ENCODE data around the gene PHLPP1.

PHLPP1 gene

DNA sequence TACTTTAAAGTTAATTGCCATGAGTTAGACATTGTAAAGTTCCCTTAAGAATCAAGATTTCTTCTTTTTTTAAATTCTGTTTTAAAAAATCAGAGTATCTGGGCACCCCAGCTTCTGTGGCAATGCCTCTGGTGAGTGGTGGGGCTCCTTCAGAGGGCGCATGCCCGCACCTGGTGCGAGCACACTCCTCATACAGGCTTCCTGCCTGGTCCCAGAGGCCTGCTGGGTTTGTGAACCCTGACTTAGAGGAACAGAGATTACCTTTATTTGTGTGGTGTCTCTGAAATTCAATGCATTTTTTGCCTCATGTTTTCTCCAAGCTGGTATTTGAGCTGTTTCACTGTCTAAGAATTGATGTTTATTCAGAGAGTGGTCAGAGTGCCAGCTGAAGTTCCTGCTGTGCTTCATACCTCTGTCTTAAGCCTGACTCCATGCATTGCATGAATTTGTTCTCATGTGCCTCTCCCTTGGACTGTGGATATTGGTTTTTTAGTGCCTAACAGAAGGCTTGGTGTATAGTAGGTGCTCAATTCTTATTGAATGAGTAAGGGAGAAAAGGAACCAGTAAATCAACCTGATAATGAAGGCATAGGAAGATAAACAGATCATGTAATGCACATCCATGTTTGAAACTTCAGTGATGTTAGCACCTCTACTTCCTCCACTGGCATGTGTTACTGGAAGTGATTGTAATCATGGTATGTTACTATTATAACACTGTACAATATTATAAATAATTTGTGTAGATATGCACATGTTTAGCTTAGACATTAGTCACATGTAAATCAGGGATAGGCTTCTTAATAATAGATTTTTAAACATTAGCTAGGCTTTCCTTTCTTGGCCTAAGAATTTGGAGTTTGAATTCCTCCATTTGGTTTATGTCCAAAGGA is 29.0 kb downstream of the PHLPP1 start:
- no peak for DNase-seq

DNA sequence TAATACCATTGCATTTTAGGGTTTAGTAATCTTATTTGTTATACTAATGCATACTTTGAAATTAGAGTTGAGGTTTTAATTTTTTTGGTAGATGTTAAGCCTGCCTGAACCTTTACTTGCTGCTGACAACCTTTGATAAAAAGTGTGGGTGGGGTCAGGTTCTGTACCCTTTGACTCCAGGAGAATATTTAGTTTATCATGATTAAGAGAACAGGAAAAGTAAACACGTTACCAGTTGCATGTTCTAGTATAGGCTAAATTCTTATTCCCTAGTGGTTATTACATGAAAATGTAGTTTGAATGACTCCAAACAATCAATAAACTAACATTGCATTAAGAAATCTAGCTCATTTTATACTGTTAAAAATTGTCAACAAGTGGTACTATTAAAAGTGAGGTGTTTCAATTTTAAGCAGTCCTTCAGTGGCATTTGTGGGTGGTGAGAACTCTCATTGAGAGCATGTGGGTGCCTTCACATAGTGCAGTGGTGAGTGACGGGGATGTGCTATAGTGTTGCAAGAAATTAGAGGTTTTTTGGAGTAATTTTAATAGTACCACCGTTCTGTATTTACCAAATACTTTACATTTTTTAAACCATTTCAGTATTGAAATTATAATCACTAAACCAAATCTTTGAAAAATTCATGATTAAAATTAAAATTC is 29.9 kb downstream of the PHLPP1 start:
- no peak for DNase-seq

DNA sequence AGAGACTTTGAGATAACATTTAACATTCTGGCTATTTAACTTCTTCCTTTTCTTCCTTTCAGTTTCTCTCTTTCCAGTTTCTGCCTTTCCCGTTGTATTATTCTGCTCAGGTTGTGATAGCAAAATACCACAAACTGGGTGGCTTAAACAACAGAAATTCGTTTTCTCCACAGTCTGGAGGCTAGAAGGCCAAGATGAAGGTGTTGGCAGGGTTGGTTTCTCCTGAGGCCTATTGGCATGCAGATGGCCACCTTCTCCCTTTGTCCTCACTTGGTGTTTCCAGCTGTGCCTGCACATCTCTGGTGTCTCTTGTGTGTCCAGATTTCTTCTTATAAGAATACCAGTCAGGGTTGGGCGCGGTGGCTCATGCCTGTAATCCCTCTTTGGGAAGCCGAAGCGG is 34.0 kb downstream of the PHLPP1 start:
- DNase-seq, result no peak

DNA sequence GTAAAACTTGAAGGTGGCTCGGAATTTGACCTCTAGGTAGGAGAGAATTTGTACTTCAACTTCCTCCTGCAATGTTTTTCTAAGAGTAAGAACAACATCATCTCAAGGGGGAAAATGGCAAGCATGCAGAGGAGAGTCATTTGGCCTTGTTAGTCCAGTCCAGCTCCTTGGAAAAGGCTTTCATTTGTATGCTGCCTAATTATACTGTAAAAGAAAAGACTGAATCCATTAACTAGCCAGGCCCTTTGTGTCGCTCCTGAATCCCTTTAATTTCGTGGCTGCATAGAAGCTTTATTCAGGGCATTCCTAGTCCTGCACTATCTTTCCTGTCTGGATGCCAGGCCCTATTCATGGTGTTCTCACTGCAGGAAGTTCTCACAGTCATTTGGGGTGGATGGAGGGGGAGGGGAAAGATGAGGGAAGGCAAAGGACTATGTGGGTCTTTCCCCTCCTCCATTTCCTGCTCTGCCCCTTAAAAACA is 36.0 kb downstream of the PHLPP1 start:
- DNase-seq, result no peak

DNA sequence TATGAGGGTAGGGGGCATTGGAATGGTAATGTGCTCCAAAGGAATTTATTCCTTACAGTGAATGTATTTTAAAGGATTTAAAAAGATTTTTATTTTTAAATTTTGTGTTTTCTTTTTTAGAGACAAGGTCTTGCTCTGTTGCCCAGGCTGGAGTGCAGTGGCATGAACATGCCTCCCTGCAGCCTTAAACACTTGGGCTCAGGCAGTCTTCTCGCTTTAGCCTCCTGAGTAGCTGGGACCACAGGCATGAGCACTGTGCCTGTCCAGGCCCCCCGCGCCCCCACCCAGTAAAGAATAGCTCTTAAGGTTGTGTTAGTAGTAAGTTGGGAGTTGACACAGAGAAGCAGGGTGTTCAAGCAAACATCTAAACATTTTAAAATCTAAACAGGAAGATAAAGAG is 36.6 kb downstream of the PHLPP1 start:
- DNase-seq, result no peak

DNA sequence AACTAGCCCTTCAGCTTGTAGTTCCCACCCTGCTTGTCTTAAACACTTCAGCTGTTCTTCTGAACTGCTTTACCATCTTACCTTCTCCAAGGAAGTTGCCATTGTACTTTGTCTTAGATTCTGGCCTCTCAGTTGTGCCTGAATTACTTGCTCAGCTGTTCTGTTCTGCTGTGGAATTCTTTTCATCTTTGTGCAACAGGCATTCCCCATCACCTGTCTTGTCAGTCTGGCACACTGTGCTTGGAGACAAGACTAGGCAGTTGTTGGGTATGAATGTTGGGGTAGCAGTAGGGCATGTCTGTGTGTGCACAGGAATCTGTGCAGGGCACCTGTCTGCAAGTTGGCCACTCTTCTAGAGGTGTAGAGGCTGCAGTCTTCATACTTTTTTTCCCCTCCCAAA is 38.7 kb downstream of the PHLPP1 start:
- no peak for DNase-seq

DNA sequence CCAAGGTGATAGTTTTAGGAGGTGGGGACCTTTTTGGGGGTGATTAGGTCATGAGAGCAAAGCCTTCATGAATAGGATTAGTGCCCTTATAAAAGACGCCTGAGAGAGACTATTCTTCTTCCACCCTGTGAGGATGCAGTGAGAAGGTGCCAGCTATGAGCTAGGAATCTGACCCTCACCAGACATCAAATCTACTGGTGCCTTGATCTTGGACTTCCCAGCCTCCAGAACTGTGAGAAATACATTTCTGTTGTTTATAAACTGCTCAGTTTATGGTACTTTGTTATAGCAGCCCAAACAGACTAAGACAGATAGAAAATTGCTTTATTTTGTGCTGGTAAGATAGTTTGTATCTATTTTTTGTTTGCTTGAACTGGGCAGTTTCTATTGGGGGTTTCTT is 40.1 kb downstream of the PHLPP1 start:
- DNase-seq, result no peak

DNA sequence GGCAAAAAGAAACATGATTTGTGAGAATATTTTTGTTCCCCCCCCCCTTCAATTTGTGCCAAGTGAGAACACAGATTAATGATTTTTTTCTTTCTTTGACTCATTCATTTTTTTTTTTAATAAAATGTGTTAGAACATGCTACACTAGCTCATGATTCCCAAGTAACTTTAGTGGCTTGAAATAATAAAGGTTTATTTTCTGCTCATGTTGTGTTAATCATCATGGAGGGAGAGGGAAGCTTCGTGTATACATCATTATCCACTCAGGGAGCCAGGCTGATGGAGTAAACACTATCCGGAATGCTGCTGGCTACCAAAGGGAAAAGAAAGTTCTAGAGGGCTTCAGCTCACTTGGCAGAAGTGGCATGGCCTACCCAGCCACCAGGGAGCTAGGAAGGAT is 40.6 kb downstream of the PHLPP1 start:
- DNase-seq, result no peak

DNA sequence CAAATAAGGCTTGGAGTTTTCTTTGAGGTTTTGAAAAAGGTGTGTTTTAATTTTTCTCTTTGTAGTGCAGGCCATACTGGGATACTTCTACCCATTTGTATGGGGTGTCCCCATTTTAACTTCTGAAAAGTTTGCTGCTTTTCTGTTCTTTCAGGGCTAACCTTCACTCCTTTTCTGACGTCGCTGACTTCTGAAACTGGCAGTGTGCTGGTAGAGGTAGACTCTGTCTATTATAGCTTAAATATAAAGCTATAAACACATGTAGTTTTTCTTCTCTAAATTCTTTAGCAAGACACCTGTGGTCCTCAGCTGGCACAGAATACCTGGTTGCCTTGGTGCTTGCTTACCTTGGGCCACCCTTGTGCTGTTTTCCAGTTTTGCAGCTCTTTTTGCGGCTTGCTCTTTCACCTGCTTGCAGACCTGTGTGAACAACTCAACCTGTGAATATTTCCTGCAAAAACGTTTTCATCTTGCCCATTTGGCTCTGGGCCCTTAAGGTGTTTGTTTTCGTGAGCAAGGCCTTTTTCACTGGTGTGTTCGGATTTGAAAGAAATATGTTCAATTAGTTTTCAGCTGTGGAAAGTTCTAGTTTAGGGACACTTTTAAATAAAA is 42.2 kb downstream of the PHLPP1 start:
- DNase-seq, result no peak

DNA sequence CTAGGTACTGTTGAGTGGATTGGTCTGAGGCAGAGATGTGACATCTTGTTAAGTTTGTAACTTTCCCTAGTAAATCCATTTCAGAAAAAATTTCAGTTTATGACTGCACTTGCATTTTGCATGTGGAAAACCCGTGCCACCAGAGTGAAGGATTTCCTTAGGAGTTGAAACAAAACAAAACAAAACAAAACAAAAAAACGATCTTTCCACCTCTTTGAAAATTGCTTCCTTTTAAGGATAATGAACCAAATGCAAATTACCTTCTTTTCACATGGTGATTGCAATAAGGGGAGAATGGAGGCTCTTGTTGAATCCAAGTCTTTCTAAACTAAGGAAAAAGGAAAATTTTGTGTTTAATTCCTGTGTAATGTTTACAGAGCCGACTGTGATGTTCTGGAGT is 43.2 kb downstream of the PHLPP1 start:
- DNase-seq, result no peak

DNA sequence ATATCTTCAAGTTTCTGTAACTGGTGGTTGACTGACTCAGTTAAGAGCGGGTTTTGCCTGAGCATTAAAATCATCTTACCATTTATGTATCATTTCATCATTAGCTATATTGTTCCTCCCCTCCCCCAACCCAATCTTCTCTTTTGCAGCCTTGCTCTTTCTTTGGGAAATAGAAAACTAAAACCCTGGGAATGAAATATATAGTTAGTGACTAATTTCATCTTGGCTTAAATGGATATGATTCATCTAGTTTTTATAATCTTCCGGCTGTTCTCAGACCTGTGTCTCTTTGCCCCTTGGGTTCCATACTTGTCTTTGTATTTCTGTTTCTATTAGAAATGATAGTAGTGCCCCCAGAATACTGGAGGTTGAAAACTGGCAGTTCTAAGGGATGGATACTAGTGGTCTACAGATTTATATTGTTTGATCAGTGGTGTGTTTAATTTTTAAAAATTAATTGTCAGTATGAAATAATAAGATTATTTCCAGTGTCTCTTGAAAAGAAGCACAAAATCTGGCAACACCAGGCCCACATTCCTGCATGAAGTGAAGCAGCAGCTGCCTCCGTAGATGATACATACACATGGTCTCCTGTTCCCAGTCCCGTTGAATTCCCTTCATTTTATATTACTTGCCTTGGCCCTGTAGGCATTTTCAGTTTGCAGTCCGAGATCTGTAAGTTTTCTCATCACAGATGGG is 44.5 kb downstream of the PHLPP1 start:
- DNase-seq, result no peak

DNA sequence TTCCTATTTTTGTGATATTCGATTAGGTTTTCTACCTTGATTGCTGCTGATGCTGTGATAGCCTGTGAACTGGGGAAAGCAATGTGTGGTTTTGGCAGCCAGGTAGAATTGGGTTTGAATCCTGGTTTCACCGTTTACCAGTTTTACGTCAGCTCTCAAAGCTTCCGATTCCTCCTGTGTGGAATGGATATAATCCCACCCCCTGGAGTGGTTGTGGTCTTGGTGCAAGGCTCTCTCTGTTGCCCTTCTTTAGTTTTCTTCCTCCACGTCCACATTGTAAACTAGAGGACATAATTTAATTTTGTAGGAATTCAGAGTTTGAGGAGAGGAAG is 45.0 kb downstream of the PHLPP1 start:
- DNase-seq, result no peak

DNA sequence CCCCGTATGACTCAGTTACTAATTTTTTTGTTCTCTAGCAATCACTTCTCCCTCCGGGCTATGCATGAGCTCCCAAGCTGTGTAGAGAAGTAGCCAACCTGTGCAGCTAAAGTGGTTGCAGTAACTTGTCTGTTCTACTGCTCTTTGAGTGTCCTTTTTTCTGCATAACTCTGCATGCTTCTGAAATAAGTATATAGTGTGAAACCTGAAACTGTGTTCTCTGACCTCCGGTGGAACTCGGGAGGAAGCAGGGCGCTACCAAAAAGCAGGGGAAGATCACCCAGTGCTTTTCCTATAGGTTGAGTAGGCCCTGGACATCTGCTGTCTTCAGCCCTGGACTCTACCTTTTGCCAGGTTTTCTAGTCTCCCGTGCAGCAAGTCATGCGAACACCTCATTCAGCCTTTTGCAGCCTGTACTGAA is 47.8 kb downstream of the PHLPP1 start:
- no peak for DNase-seq

DNA sequence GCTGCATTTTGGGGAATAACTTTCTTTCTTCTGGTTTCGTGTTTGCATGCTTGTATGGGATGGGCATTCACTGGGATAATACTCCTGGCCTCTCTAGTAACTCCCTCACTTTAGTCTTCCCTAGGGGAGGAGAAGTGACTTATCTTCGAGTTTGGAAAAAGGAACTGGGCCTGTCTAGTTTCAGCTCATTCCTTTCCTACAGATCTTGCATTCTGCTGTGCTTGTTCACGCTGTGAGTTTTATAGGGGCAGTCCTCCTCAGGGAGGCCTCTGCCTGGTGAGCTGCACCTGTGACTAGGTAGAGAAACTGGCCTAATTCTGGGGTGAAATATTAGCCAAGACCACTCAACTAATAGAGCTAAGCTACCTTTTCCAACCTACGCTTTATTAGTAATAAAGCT is 50.9 kb downstream of the PHLPP1 start:
- DNase-seq, result no peak

DNA sequence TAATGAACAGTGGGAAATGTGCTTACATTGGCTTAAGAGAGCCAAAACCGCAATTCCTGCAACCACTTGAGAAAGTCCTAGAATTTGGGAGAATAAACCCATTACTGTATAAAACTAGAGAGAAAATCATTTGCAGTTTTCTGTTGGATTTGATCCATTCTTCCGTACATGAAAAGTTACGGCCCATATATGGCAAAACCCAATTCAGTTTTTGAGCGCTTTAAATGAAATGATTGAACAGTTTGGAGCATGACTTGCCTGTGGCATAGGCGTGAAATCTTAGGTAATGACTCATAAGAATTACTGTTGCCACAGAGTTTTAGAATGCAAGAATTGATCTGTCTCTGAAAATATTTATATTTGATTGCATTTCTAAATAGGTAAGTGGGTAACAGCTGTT is 52.0 kb downstream of the PHLPP1 start:
- no peak for DNase-seq

DNA sequence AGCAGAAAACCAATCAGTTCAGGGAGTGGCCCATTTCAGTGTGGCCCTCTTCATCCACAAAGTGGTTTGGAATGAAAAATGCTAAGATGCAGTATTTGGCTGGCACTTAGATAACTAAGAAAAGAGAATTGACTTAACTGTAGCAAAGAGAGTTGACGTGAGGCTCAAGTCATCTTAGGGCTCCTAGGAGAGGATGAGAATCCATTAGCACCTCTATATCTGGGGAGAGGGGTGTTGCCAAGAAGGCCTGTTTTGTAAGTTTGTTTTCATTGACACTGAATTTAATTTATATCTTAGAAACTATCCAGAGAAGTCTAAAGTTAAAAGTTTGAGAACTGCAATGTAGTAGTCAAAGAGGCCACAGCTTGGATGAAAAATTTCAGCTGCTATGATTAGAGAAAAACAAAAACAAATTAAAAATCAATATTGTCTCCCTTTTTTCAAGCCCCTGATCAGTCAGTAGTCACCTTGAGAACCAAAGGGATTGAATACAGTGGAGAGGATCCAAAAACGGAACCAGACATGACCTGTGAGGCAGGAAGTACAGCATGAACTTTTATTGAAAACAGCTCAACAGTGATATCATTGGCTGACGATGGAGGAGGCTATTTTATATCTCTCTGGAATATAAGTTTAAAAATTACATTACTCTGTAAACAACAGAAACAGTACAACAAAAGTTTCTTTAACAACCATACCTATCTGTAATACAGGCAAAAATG is 52.7 kb downstream of the PHLPP1 start:
- no peak for DNase-seq

DNA sequence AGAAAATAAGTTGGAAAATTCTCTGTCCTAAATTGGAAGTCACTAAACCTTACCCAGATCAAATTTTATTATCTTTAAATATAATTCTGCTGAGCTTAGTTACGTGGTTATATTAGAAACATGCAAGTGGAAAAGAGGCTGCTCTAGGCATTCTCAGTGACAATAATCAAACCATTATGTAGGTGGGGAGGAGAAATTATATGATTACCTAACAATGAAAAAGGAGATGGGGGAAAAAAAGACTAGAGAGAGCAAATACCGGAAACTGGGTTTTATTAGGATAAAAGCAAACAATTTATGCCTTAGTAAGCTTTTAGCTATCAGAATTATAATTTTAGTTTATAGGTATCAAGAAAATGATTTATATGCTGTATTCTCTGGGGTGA is 53.2 kb downstream of the PHLPP1 start:
- DNase-seq, result no peak

DNA sequence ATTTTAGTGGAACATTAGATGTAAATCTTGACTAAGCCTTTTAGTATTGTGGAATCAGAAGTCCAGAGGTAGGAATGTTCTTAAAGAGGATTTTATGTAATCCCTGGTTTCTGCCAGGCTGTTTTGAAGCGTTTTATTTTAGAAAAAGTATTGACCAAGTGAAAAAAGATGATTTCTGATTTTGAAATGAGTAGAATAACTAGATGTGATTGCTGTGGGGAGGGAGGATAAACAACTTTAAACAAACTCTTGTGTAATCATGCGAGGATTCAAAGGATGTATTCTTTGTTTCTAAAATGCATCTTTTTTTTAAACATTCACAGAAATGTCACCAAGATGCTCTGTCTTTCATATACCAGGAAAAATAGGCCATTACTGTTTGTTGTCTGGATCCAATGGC is 53.9 kb downstream of the PHLPP1 start:
- DNase-seq, result no peak

DNA sequence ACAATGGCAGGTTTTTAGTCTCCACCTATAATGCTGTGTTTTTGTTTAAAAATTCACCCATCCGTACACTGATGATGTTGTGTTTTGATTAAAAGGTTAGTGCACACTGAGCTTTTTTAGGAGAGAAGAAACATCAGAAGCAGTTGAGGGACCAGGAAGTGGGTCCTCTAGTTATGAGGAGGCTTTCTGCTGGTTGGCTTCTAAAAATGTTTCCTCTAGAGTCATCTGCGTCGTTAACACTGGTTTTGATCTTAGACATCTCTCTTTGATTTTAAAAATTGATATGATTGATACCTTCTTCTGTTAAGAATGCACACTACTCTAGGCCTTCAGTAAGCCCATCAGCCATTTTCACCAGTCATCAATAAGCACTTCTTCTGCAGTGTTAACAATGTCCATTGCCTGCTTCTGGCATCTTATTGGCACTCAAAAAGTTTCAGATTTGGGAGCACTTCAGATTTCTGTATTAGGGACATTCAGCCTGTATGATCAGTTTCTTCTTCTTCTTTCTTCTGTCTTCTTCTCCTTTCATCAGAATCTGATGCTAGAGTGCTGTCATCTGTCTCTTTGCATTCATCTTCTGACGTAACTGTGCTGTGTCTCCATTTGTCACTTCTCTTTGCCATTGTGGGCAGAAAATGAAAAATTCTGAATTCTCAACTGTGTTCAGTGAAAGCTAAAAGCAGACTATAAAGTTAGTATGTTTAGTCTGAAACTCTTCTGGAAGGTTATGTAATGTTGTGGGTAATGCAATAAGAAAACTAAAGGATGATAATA is 56.3 kb downstream of the PHLPP1 start:
- peak; percentile 12 to 59 (median 56) for DNase-seq

DNA sequence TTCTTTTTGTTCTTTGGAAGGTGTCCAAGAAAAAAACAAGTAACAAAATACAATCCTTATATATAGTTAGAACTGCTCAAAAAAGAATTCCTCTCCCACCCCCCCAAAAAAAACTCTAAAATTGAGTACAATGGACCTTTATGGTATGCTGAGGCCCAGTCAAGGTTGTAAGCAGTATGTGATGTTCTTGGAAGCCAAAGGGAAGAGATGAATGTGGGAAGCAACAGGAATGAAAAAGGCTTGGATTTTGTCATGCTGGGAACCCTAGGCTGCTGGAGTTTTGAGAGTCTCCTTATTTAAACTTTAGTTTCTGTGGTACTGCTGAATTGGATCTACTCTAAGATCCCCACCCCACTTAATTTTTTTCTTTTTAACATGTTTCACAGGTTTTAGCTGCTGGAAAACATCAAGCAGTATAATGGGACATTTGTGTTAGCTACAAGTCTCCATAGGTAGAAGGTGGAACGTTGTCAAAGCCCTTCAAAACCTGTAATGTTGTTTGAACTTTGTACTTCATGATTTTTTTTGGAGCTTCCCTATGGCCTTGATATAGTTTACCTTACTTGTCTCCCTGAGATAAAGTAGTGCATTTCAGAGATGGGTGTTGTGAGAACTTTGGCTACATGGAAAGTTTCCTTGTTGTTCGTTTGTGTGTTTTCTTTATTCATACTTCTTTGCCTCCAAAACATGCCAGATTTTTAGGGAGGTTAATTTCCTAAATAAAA is 57.7 kb downstream of the PHLPP1 start:
- no peak for DNase-seq

DNA sequence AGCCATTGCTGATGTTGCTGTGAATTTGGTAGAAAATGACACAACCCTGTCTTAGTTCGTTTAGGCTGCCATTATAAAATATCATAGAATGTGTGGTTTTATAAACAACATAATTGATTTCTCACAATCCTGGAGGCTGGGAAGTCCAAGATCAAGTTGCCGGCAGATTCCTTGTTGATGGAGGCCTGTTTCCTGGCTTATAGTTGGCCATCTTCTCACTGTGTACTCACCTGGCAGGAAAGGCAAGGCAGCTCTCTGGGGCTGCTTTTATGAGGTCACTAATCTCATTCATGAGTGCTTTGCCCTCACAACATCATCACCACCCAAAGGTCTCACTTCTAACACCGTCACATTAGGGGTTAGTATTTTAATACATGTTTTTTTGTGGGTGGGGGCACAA is 58.4 kb downstream of the PHLPP1 start:
- DNase-seq, result no peak

Data from suppressor macrophage treated with lipopolysaccharide for 1 hour (primary cell).